ENCODE measurements around the gene CELSR2. TPM values are rescaled to one million over a fixed set of nuclear protein-coding genes. Genes with fewer than 3 reads are reported as not detected.

CELSR2 gene
- total RNA-seq, 2 experiments from 2014 or later, result 6.9 to 12.5 TPM

DNA sequence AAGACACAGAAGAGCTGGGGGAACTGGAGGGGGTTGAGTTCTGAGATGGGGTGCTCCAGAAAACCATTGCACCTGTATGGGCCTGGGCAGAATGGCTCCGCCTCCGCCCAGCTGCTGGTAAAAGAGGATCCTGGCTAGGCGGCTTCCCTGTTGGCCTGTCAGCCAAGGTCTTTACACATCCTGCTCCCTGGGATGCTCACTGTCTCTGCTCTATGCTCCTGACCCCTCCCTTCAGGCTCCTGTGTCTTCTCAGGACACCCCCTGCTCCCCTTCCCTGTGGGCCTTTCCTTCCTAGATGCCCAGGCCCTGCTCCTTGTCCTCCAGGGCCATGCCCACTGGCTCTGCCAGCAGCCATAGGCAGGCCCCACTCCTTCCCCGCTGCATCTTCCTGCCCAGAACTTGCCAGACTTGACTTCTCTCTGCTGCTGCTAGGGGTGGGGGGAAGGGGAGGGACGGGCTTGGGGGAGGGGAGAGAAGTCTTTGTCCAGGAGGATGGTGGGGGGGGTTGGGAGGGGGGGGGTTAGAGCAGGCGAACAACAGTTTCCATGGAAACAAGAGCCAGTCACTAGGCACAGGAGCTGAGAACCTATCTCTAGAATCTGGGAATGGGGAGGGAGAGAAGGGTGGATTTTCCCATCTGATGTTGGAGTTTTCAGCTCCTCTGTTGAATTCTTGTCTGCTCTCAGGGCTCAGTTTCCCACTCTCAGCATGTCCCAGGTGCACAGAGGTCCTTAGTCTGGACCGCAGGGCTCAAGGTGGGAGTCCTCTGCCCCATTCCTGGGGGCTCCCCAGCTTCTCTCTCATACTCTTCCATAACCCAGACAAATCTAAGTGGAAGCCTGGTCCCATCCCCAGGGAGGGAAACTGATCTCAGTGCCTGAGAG, 10.6 kb downstream of the CELSR2 start:
- TF ChIP-seq, protein P1, sequence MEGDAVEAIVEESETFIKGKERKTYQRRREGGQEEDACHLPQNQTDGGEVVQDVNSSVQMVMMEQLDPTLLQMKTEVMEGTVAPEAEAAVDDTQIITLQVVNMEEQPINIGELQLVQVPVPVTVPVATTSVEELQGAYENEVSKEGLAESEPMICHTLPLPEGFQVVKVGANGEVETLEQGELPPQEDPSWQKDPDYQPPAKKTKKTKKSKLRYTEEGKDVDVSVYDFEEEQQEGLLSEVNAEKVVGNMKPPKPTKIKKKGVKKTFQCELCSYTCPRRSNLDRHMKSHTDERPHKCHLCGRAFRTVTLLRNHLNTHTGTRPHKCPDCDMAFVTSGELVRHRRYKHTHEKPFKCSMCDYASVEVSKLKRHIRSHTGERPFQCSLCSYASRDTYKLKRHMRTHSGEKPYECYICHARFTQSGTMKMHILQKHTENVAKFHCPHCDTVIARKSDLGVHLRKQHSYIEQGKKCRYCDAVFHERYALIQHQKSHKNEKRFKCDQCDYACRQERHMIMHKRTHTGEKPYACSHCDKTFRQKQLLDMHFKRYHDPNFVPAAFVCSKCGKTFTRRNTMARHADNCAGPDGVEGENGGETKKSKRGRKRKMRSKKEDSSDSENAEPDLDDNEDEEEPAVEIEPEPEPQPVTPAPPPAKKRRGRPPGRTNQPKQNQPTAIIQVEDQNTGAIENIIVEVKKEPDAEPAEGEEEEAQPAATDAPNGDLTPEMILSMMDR (conservative IDR thresholded peaks at IDR 0.05; ENCODE audit: low read length), result no peak
- no peak for TF ChIP-seq EZH2phosphoT487 (IDR thresholded peaks at IDR 0.05; ENCODE audit: borderline replicate concordance, low read depth, low read length)
- no peaks in the 10 kb centered on the region for H3K9me2 ChIP-seq (ENCODE audit: insufficient read depth, low read length)
- no TSS peak for BruUV-seq (replicated peaks)
- H3K9me3 ChIP-seq (ENCODE audit: low read length), result no peaks in the 10 kb centered on the region
- H3K36me3 ChIP-seq (ENCODE audit: insufficient read depth, low read length), result peaks cover 4% of the 10 kb centered on the region; the same call in 1 of the 2 replicates
- no peak overlapping the region for H3K27ac ChIP-seq (ENCODE audit: low read depth, low read length, poor library complexity, severe bottlenecking)
- no peaks in the 10 kb centered on the region for H3K4me1 ChIP-seq (ENCODE audit: insufficient read depth, low read length, poor library complexity, severe bottlenecking)
- no peak overlapping the region for H2AFZ ChIP-seq (ENCODE audit: low read length)
- no peak overlapping the region for H3K4me2 ChIP-seq (ENCODE audit: low read length)
- ChIA-PET CTCF (ENCODE audit: unreplicated experiment) (interaction anchor here (0.6 kb wide), 1 partner anchor 542 kb away, joined by 3 read pairs; no protein-coding TSS in a partner anchor), POLR2A (interaction anchor here (0.7 to 1.1 kb wide), 2 partner anchors 20 to 89 kb away, joined by 4 read pairs; no protein-coding TSS in a partner anchor)
- H3K79me2 ChIP-seq (ENCODE audit: insufficient read depth, low read depth, low read length), result no peaks in the 10 kb centered on the region
- H3K4me3 ChIP-seq (ENCODE audit: low read depth, low read length, poor library complexity, severe bottlenecking), result no peak overlapping the region
- H4K20me1 ChIP-seq (ENCODE audit: insufficient read depth, low read length), result no peaks in the 10 kb centered on the region
- intact Hi-C loops (cut with micrococcal nuclease; ENCODE audit: unreplicated experiment), result no loop called here
- DNase-seq (ENCODE audit: low spot score), result no peak

DNA sequence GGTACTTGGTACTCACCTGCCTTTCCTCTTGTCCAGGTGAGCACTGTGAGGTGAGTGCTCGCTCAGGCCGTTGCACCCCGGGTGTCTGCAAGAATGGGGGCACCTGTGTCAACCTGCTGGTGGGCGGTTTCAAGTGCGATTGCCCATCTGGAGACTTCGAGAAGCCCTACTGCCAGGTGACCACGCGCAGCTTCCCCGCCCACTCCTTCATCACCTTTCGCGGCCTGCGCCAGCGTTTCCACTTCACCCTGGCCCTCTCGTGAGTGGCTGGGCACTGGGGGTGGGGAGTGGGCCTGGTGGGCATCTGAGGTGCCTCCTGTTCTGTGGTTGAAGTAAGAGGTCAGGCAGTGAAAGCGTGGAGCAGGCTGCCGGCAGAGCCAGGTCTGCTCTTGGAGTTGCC, 11.7 kb downstream of the CELSR2 start:
- peaks cover 4% of the 10 kb centered on the region; the same call in 1 of the 2 replicates for H3K36me3 ChIP-seq (ENCODE audit: insufficient read depth, low read length)
- H3K79me2 ChIP-seq (ENCODE audit: insufficient read depth, low read depth, low read length), result no peaks in the 10 kb centered on the region
- no peak overlapping the region for H3K4me3 ChIP-seq (ENCODE audit: low read depth, low read length, poor library complexity, severe bottlenecking)
- H3K27ac ChIP-seq (ENCODE audit: low read depth, low read length, poor library complexity, severe bottlenecking), result no peak overlapping the region
- intact Hi-C loops (cut with micrococcal nuclease; ENCODE audit: unreplicated experiment), result no loop called here
- H3K4me2 ChIP-seq (ENCODE audit: low read length), result no peak overlapping the region
- DNase-seq (ENCODE audit: low spot score), result no peak
- no peaks in the 10 kb centered on the region for H3K9me3 ChIP-seq (ENCODE audit: low read length)
- H2AFZ ChIP-seq (ENCODE audit: low read length), result no peak overlapping the region
- H4K20me1 ChIP-seq (ENCODE audit: insufficient read depth, low read length), result no peaks in the 10 kb centered on the region
- H3K9me2 ChIP-seq (ENCODE audit: insufficient read depth, low read length), result no peaks in the 10 kb centered on the region
- BruUV-seq (replicated peaks), result no TSS peak
- H3K4me1 ChIP-seq (ENCODE audit: insufficient read depth, low read length, poor library complexity, severe bottlenecking), result no peaks in the 10 kb centered on the region
- CTCF ChIA-PET (ENCODE audit: unreplicated experiment), result interaction anchor here (0.6 kb wide), 1 partner anchor 541 kb away, joined by 3 read pairs; no protein-coding TSS in a partner anchor
- no peak for TF ChIP-seq EZH2phosphoT487 (IDR thresholded peaks at IDR 0.05; ENCODE audit: borderline replicate concordance, low read depth, low read length)
- TF ChIP-seq, protein P1 (conservative IDR thresholded peaks at IDR 0.05; ENCODE audit: low read length), result no peak
- POLR2A ChIA-PET, result interaction anchor here (0.5 to 1.1 kb wide), 2 partner anchors 19 to 47 kb away, joined by 4 read pairs; partner anchors contain the start of gene SARS1

DNA sequence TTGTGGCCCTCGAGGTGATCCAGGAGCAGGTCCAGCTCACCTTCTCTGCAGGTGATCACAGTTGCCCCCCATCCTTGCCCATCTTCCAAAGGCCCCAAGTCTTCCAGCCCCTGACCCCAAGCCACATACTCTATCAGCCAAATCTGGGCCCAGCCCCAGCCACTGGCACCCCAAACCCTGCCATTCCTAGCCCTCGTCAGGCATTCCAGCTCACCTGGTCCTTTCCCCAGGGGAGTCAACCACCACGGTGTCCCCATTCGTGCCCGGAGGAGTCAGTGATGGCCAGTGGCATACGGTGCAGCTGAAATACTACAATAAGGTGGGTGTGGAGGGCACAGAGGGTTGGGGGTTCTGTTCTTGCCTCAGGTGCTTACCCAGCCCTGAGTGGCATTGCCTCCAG, 12.2 kb downstream of the CELSR2 start:
- Histone ChIP-seq H3K79me2 (ENCODE audit: insufficient read depth, low read depth, low read length) (no peaks in the 10 kb centered on the region), H3K36me3 (ENCODE audit: insufficient read depth, low read length) (peaks cover 4% of the 10 kb centered on the region; the same call in 1 of the 2 replicates), H3K4me2 (ENCODE audit: low read length) (no peak overlapping the region), H3K9me3 (ENCODE audit: low read length) (no peaks in the 10 kb centered on the region), H2AFZ (ENCODE audit: low read length) (no peak overlapping the region), H3K9me2 (ENCODE audit: insufficient read depth, low read length) (no peaks in the 10 kb centered on the region), H3K4me1 (ENCODE audit: insufficient read depth, low read length, poor library complexity, severe bottlenecking) (no peaks in the 10 kb centered on the region), H3K4me3 (ENCODE audit: low read depth, low read length, poor library complexity, severe bottlenecking) (no peak overlapping the region), H4K20me1 (ENCODE audit: insufficient read depth, low read length) (no peaks in the 10 kb centered on the region), H3K27ac (ENCODE audit: low read depth, low read length, poor library complexity, severe bottlenecking) (no peak overlapping the region)
- ChIA-PET CTCF (ENCODE audit: unreplicated experiment) (no interaction called here), POLR2A (no interaction called here)
- no TSS peak for BruUV-seq (replicated peaks)
- TF ChIP-seq, protein P1 (conservative IDR thresholded peaks at IDR 0.05; ENCODE audit: low read length), result no peak
- no peak for TF ChIP-seq EZH2phosphoT487 (IDR thresholded peaks at IDR 0.05; ENCODE audit: borderline replicate concordance, low read depth, low read length)
- intact Hi-C loops (cut with micrococcal nuclease; ENCODE audit: unreplicated experiment), result no loop called here
- no peak for DNase-seq (ENCODE audit: low spot score)

Measured in OCI-LY7 (cell line).